Fibroblast of skin of left biceps (primary cell): ENCODE measurements around the gene LYPD3.

ENCODE experiments used
- DNase-seq, 2 experiments: peaks; one replicate each; pipeline ENCODE4 v3.0.0-alpha.2; 2013; ENCODE audit warnings: low read depth in 2 of 2

Gene LYPD3

GRCh38 chr19:43485951-43486350 is 20.5 kb upstream of the LYPD3 start:
- DNase-seq, result no peak

- no peak for DNase-seq
Measured at GRCh38 chr19:43483281-43483680, 17.9 kb upstream of the LYPD3 start.

GRCh38 chr19:43482193-43482592 is 16.8 kb upstream of the LYPD3 start:
- no peak for DNase-seq

GRCh38 chr19:43481701-43482100 is 16.3 kb upstream of the LYPD3 start:
- no peak for DNase-seq

- no peak for DNase-seq
Measured at GRCh38 chr19:43480574-43480973, 15.2 kb upstream of the LYPD3 start.

GRCh38 chr19:43479961-43480561 is 14.7 kb upstream of the LYPD3 start:
- DNase-seq, result no peak

GRCh38 chr19:43479226-43479625 is 13.8 kb upstream of the LYPD3 start:
- DNase-seq, result no peak

GRCh38 chr19:43478323-43478722 is 12.9 kb upstream of the LYPD3 start:
- DNase-seq, result no peak

GRCh38 chr19:43476606-43477005 is 11.2 kb upstream of the LYPD3 start:
- peak; percentile 51 to 65 for DNase-seq

- peak; percentile 66 to 70 for DNase-seq
Measured at GRCh38 chr19:43474986-43475705, 9.7 kb upstream of the LYPD3 start.

GRCh38 chr19:43474487-43474886 is 9.1 kb upstream of the LYPD3 start:
- DNase-seq, result no peak

- no peak for DNase-seq
Measured at GRCh38 chr19:43471091-43471490, 5.7 kb upstream of the LYPD3 start.

- no peak for DNase-seq
Measured at GRCh38 chr19:43470288-43470687, 4.9 kb upstream of the LYPD3 start.

GRCh38 chr19:43469160-43469480 is 3.7 kb upstream of the LYPD3 start:
- no peak for DNase-seq

- DNase-seq, result no peak
Measured at GRCh38 chr19:43468354-43469159, 3.1 kb upstream of the LYPD3 start.

- DNase-seq, result no peak
Measured at GRCh38 chr19:43467730-43468129, 2.3 kb upstream of the LYPD3 start.

- DNase-seq, result no peak
Measured at GRCh38 chr19:43467276-43467675, 1.9 kb upstream of the LYPD3 start.

GRCh38 chr19:43466793-43467192 is 1.4 kb upstream of the LYPD3 start:
- DNase-seq, result no peak

GRCh38 chr19:43464134-43464775 is 1.2 kb downstream of the LYPD3 start:
- no peak for DNase-seq

GRCh38 chr19:43463381-43464133 is 1.9 kb downstream of the LYPD3 start:
- peak; percentile 69 to 75 for DNase-seq

- no peak for DNase-seq
Measured at GRCh38 chr19:43462785-43463380, 2.5 kb downstream of the LYPD3 start.
